Measurements from ENCODE around the gene INSR.

GRCh38 chr19:7199613-7200533 is 94.3 kb downstream of the INSR start:
- TF ChIP-seq CTCF (IDR thresholded peaks at IDR 0.05; ENCODE audit: insufficient read depth, low read depth, low read length) (no peak), EZH2 (IDR thresholded peaks at IDR 0.05; ENCODE audit: insufficient read depth, low read length) (no peak)

Data from astrocyte (in vitro differentiated cells and primary cell).